Heart left ventricle (tissue), 16 donors: ENCODE results near the gene NUP62CL. TPM values are rescaled to one million over a fixed set of nuclear protein-coding genes. Genes with fewer than 3 reads are reported as not detected.

Source experiments
- ATAC-seq, 4 donors: fragments of 200-7000 bp; cut with Tn5 transposase; one replicate each; pipeline ENCODE4 v1.9.1; 2020 to 2022; ENCODE audit warnings: moderate library complexity in 4 of 4, mild to moderate bottlenecking in 3 of 4, moderate number of reproducible peaks in 1 of 4
- DNase-seq, 5 donors: peaks; one replicate each; pipeline ENCODE4 v3.0.0-alpha.2; 2020
- H3K27ac ChIP-seq, 12 donors: fragments of 200-600 bp; sonication (generic) in 4 of 12; one replicate each; pipeline versions ENCODE4 v1.5.0 to v1.8.0; 2016 to 2022; ENCODE audit warnings: mild to moderate bottlenecking in 2 of 12
- H3K27me3 ChIP-seq, 9 donors: fragments of 200-600 bp; sonication (generic) in 2 of 9; one replicate each; pipeline versions ENCODE4 v1.5.1 to v1.8.0; 2016 to 2022; ENCODE audit warnings: mild to moderate bottlenecking in 3 of 9
- H3K36me3 ChIP-seq, 9 donors: fragments of 200-600 bp; sonication (generic) in 2 of 9; one replicate each; pipeline versions ENCODE4 v1.5.0 to v1.8.0; 2018 to 2022; ENCODE audit warnings: mild to moderate bottlenecking in 2 of 9
- H3K4me1 ChIP-seq, 12 donors: fragments of 200-600 bp; sonication (generic) in 4 of 12; one replicate each; pipeline versions ENCODE4 v1.5.0 to v1.8.0; 2016 to 2022; ENCODE audit warnings: mild to moderate bottlenecking in 3 of 12
- H3K4me3 ChIP-seq, 12 donors: fragments of 200-600 bp; sonication (generic) in 4 of 12; one replicate each; pipeline versions ENCODE4 v1.5.0 to v1.8.0; 2017 to 2022; ENCODE audit warnings: mild to moderate bottlenecking in 9 of 12, moderate library complexity in 4 of 12
- H3K9me3 ChIP-seq, 12 donors: fragments of 200-600 bp; sonication (generic) in 4 of 12; one replicate each; pipeline versions ENCODE4 v1.5.0 to v1.8.0; 2016 to 2022; ENCODE audit warnings: mild to moderate bottlenecking in 1 of 12
- CTCF ChIP-seq, 12 donors: fragments of 200-600 bp; sonication (generic) in 4 of 12; IDR thresholded peaks; one replicate each; pipeline versions ENCODE4 v1.5.0 to v1.8.0; 2018 to 2022; ENCODE audit warnings: antibody characterized with exemption in 12 of 12, mild to moderate bottlenecking in 5 of 12
- POLR2A ChIP-seq, 2 donors: fragments of 450-650 bp; IDR thresholded peaks; one replicate each; pipeline ENCODE4 v1.6.1; 2017; ENCODE audit warnings: antibody characterized with exemption in 2 of 2, mild to moderate bottlenecking in 2 of 2, moderate library complexity in 2 of 2
- WGBS, 4 donors: extraction: QIAGEN DNeasy Blood & Tissue Kit in 2 of 4; methylation state at CpG; one replicate each; pipeline versions ENCODE4 v1.1.5 to v1.1.7; 2013 to 2018; 5-methylcytosine and 5-hydroxymethylcytosine counted together
- intact Hi-C, 10 donors: fragments of 100-400 bp; cut with DNase I; formaldehyde crosslinking; loops; one replicate each; pipeline versions ENCODE4 v1.11.1 to v1.14.2; 2022
- polyA plus RNA-seq, 2 donors: library from polyadenylated mRNA; stranded (reverse); fragments of 200-250 nt; gene quantifications; one replicate each; pipeline ENCODE4 v1.2.3, GENCODE V29; 2013
- total RNA-seq, 9 donors: library from RNA; depleted of rRNA in 2 of 9; stranded (reverse); fragments of >200 nt in 2 of 9; fragmentation: NEBNext Ultra II Directional in 3 of 9; extraction: Animal tissue kit (Norgen Biotek cat#: 25700) in 3 of 9; gene quantifications; one replicate each; pipeline versions ENCODE4 v1.1.0 to v1.2.4, GENCODE V29; 2016 to 2023
- donor health status: ischemic (EF 13 %, LVEDD 7.1; RV severe dilation, severe dysfunction).
- donor health status: healthy with polysubstance abuse.
- donor health status: DM: no; HTN: yes; CAD: no.
- donor health status: DM: no; HTN: no; CAD: no.
- donor health status: ischemic (EF 25% LVEDD 6.9; RV normal size, moderate dysfunction).
- donor health status: ischemic (EF 25% LVEDD 5.7; RV mildly dilated, moderate dysfunction).
- donor health status: healthy.
- donor health status: DM: yes; HTN: yes; CAD: no.
- donor health status: ischemic (EF 35%, LVEDD 5.7; RV mildly dilated, moderate dysfunction).
- donor health status: nonischemic (EF 11% LVEDD 7.7; RV severe dilation, severe dysfunction).
- donor health status: DM: yes; HTN: yes; CAD: no.
- donor health status: PGD.
- donor health status: ischemic (EF 29% LVEDD 5.4; RV normal size, mild dysfunction).
- donor health status: nonischemic (EF 23%, LVEDD 6.1; RV moderate dilation, normal function).

Gene NUP62CL
- total and polyA plus RNA-seq, 11 donors = 0.16 to 2.9 (median 0.91) TPM

- Histone ChIP-seq H3K4me3 (no peak overlapping the region), H3K27me3 (peaks cover 0 to 5% (median 0%) of the 10 kb centered on the region in 9 donors), H3K9me3 (no peaks in the 10 kb centered on the region), H3K36me3 (no peaks in the 10 kb centered on the region), H3K4me1 (no peaks in the 10 kb centered on the region), H3K27ac (no peak overlapping the region)
- TF ChIP-seq CTCF (IDR thresholded peaks at IDR 0.05) (no peak), POLR2A (IDR thresholded peaks at IDR 0.05) (no peak)
- no peak for ATAC-seq
- DNase-seq = no peak
- WGBS, 4 donors = 50 to 93% (median 82%) methylated on average over 6 of the region's 6 CpGs
- intact Hi-C loops = no loop called here
Measured at GRCh38 chrX:107154787-107155620, 51.2 kb downstream of the NUP62CL start.

- Histone ChIP-seq H3K36me3 (no peaks in the 10 kb centered on the region), H3K27ac (no peak overlapping the region), H3K27me3 (peaks cover 0 to 10% (median 0%) of the 10 kb centered on the region in 9 donors), H3K4me3 (no peak overlapping the region), H3K9me3 (no peaks in the 10 kb centered on the region), H3K4me1 (no peaks in the 10 kb centered on the region)
- intact Hi-C loops = no loop called here
- DNase-seq (no peak), ATAC-seq (no peak)
- 67 to 83% (median 71%) methylated on average over 5 of the region's 5 CpGs for WGBS, 4 donors
- TF ChIP-seq CTCF (IDR thresholded peaks at IDR 0.05) (no peak), POLR2A (IDR thresholded peaks at IDR 0.05) (no peak)
Measured at GRCh38 chrX:107153005-107153404, 53.2 kb downstream of the NUP62CL start.

GRCh38 chrX:107146670-107147069 is 59.6 kb downstream of the NUP62CL start:
- Histone ChIP-seq H3K27me3 (peaks cover 0 to 14% (median 0%) of the 10 kb centered on the region in 9 donors), H3K27ac (no peak overlapping the region), H3K4me1 (no peaks in the 10 kb centered on the region), H3K36me3 (no peaks in the 10 kb centered on the region), H3K4me3 (no peak overlapping the region), H3K9me3 (no peaks in the 10 kb centered on the region)
- ATAC-seq (no peak), DNase-seq (no peak)
- no peak for TF ChIP-seq POLR2A (IDR thresholded peaks at IDR 0.05)
- no peak for TF ChIP-seq CTCF (IDR thresholded peaks at IDR 0.05)
- intact Hi-C loops = no loop called here

- H3K4me3 ChIP-seq = no peak overlapping the region
- ATAC-seq = no peak
- H3K27ac ChIP-seq = no peak overlapping the region
- WGBS, 4 donors = 68 to 92% (median 84%) methylated on average over 1 of the region's 1 CpG
- H3K4me1 ChIP-seq = no peaks in the 10 kb centered on the region
- H3K27me3 ChIP-seq = peaks cover 0 to 8% (median 0%) of the 10 kb centered on the region in 9 donors
- intact Hi-C loops = no loop called here
- no peaks in the 10 kb centered on the region for H3K9me3 ChIP-seq
- no peaks in the 10 kb centered on the region for H3K36me3 ChIP-seq
- TF ChIP-seq CTCF (IDR thresholded peaks at IDR 0.05) (no peak), POLR2A (IDR thresholded peaks at IDR 0.05) (no peak)
- DNase-seq = no peak
Measured at GRCh38 chrX:107135965-107136307, 70.3 kb downstream of the NUP62CL start.
